Heart left ventricle (tissue), 16 donors: ENCODE data around the gene STAG1. TPM values are rescaled to one million over a fixed set of nuclear protein-coding genes. Genes with fewer than 3 reads are reported as not detected.

Experiments
- ATAC-seq, 4 donors: fragments of 200-7000 bp; cut with Tn5 transposase; one replicate each; pipeline ENCODE4 v1.9.1; 2020 to 2022; ENCODE audit warnings: moderate library complexity in 4 of 4, mild to moderate bottlenecking in 3 of 4, moderate number of reproducible peaks in 1 of 4
- DNase-seq, 5 donors: peaks; one replicate each; pipeline ENCODE4 v3.0.0-alpha.2; 2020
- H3K27ac ChIP-seq, 12 donors: fragments of 200-600 bp; sonication (generic) in 4 of 12; one replicate each; pipeline versions ENCODE4 v1.5.0 to v1.8.0; 2016 to 2022; ENCODE audit warnings: mild to moderate bottlenecking in 2 of 12
- H3K27me3 ChIP-seq, 9 donors: fragments of 200-600 bp; sonication (generic) in 2 of 9; one replicate each; pipeline versions ENCODE4 v1.5.1 to v1.8.0; 2016 to 2022; ENCODE audit warnings: mild to moderate bottlenecking in 3 of 9
- H3K36me3 ChIP-seq, 9 donors: fragments of 200-600 bp; sonication (generic) in 2 of 9; one replicate each; pipeline versions ENCODE4 v1.5.0 to v1.8.0; 2018 to 2022; ENCODE audit warnings: mild to moderate bottlenecking in 2 of 9
- H3K4me1 ChIP-seq, 12 donors: fragments of 200-600 bp; sonication (generic) in 4 of 12; one replicate each; pipeline versions ENCODE4 v1.5.0 to v1.8.0; 2016 to 2022; ENCODE audit warnings: mild to moderate bottlenecking in 3 of 12
- H3K4me3 ChIP-seq, 12 donors: fragments of 200-600 bp; sonication (generic) in 4 of 12; one replicate each; pipeline versions ENCODE4 v1.5.0 to v1.8.0; 2017 to 2022; ENCODE audit warnings: mild to moderate bottlenecking in 9 of 12, moderate library complexity in 4 of 12
- H3K9me3 ChIP-seq, 12 donors: fragments of 200-600 bp; sonication (generic) in 4 of 12; one replicate each; pipeline versions ENCODE4 v1.5.0 to v1.8.0; 2016 to 2022; ENCODE audit warnings: mild to moderate bottlenecking in 1 of 12
- POLR2A ChIP-seq, 2 donors: fragments of 450-650 bp; IDR thresholded peaks; one replicate each; pipeline ENCODE4 v1.6.1; 2017; ENCODE audit warnings: antibody characterized with exemption in 2 of 2, mild to moderate bottlenecking in 2 of 2, moderate library complexity in 2 of 2
- WGBS, 4 donors: extraction: QIAGEN DNeasy Blood & Tissue Kit in 2 of 4; methylation state at CpG; one replicate each; pipeline versions ENCODE4 v1.1.5 to v1.1.7; 2013 to 2018; 5-methylcytosine and 5-hydroxymethylcytosine counted together
- intact Hi-C, 10 donors: fragments of 100-400 bp; cut with DNase I; formaldehyde crosslinking; loops; one replicate each; pipeline versions ENCODE4 v1.11.1 to v1.14.2; 2022
- polyA plus RNA-seq, 2 donors: library from polyadenylated mRNA; stranded (reverse); fragments of 200-250 nt; gene quantifications; one replicate each; pipeline ENCODE4 v1.2.3, GENCODE V29; 2013
- total RNA-seq, 9 donors: library from RNA; depleted of rRNA in 2 of 9; stranded (reverse); fragments of >200 nt in 2 of 9; fragmentation: NEBNext Ultra II Directional in 3 of 9; extraction: Animal tissue kit (Norgen Biotek cat#: 25700) in 3 of 9; gene quantifications; one replicate each; pipeline versions ENCODE4 v1.1.0 to v1.2.4, GENCODE V29; 2016 to 2023
- TF ChIP-seq, protein P1 (sequence below), 12 donors: fragments of 200-600 bp; sonication (generic) in 4 of 12; IDR thresholded peaks; one replicate each; pipeline versions ENCODE4 v1.5.0 to v1.8.0; 2018 to 2022; ENCODE audit warnings: antibody characterized with exemption in 12 of 12, mild to moderate bottlenecking in 5 of 12
- donor health status: ischemic (EF 13 %, LVEDD 7.1; RV severe dilation, severe dysfunction).
- donor health status: healthy with polysubstance abuse.
- donor health status: DM: no; HTN: yes; CAD: no.
- donor health status: DM: no; HTN: no; CAD: no.
- donor health status: ischemic (EF 25% LVEDD 6.9; RV normal size, moderate dysfunction).
- donor health status: ischemic (EF 25% LVEDD 5.7; RV mildly dilated, moderate dysfunction).
- donor health status: healthy.
- donor health status: DM: yes; HTN: yes; CAD: no.
- donor health status: ischemic (EF 35%, LVEDD 5.7; RV mildly dilated, moderate dysfunction).
- donor health status: nonischemic (EF 11% LVEDD 7.7; RV severe dilation, severe dysfunction).
- donor health status: DM: yes; HTN: yes; CAD: no.
- donor health status: PGD.
- donor health status: ischemic (EF 29% LVEDD 5.4; RV normal size, mild dysfunction).
- donor health status: nonischemic (EF 23%, LVEDD 6.1; RV moderate dilation, normal function).

STAG1 gene
- total and polyA plus RNA-seq, 11 donors = 7.2 to 23.4 (median 19.8) TPM

DNA sequence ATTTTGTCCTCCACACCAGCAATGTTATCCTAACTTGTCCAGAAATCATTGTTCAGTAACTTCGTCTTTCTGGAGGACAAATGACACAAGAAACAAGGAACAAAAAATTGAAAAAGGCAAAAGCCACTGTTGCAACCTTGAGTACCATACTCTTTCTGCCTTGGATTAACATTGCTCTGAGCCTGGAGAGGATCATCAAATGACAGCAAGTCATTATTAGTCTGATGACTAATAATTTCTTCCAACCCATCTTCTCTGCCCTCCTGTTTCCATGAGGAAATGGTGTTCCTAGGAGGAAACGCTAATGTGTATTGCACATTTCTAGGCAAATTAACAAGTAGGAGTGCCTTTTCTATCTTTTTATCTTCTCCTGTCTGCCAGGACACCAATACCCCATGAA lies 348.1 kb downstream of the STAG1 start:
- peaks cover 0 to 38% (median 9%) of the 10 kb centered on the region in 9 donors for H3K36me3 ChIP-seq
- ATAC-seq (no peak), DNase-seq (no peak)
- WGBS, 4 donors = 74 to 82% (median 79%) methylated on average over 2 of the region's 2 CpGs
- H3K4me1 ChIP-seq = no peaks in the 10 kb centered on the region
- intact Hi-C loops = no loop called here
- no peaks in the 10 kb centered on the region for H3K9me3 ChIP-seq
- TF ChIP-seq, protein P1, sequence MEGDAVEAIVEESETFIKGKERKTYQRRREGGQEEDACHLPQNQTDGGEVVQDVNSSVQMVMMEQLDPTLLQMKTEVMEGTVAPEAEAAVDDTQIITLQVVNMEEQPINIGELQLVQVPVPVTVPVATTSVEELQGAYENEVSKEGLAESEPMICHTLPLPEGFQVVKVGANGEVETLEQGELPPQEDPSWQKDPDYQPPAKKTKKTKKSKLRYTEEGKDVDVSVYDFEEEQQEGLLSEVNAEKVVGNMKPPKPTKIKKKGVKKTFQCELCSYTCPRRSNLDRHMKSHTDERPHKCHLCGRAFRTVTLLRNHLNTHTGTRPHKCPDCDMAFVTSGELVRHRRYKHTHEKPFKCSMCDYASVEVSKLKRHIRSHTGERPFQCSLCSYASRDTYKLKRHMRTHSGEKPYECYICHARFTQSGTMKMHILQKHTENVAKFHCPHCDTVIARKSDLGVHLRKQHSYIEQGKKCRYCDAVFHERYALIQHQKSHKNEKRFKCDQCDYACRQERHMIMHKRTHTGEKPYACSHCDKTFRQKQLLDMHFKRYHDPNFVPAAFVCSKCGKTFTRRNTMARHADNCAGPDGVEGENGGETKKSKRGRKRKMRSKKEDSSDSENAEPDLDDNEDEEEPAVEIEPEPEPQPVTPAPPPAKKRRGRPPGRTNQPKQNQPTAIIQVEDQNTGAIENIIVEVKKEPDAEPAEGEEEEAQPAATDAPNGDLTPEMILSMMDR (IDR thresholded peaks at IDR 0.05) = no peak
- no peak for TF ChIP-seq POLR2A (IDR thresholded peaks at IDR 0.05)
- H3K27me3 ChIP-seq = no peaks in the 10 kb centered on the region
- no peak overlapping the region for H3K27ac ChIP-seq
- H3K4me3 ChIP-seq = no peak overlapping the region

DNA sequence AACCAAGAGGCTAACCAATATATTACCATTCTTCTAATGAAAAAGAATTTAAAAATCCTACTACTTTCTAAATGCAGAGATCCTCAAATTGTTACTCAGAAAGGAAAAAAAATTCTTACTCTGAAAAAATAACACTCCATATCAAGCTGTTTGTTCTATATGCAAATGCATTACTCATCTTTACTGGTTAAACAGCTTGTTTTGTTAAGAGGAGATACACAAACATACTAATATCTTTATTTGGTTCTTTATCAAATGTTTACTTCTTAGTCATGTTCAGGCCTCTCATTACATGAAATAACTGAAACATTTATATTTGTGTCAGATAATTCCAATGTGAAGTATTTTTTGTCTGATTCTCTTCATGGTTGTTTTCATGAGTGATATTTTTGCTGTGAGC lies 355.3 kb downstream of the STAG1 start:
- intact Hi-C loops = loop anchor here in 6 of 10 donors (10.0 kb wide), 2 partner anchors 322 to 618 kb away; no protein-coding TSS in a partner anchor
- Histone ChIP-seq H3K4me3 (no peak overlapping the region), H3K9me3 (no peaks in the 10 kb centered on the region), H3K36me3 (peaks cover 0 to 35% (median 17%) of the 10 kb centered on the region in 9 donors), H3K4me1 (peaks cover 0 to under 1% (median 0%) of the 10 kb centered on the region in 12 donors), H3K27me3 (no peaks in the 10 kb centered on the region), H3K27ac (no peak overlapping the region)
- ATAC-seq (no peak), DNase-seq (no peak)
- TF ChIP-seq POLR2A (IDR thresholded peaks at IDR 0.05) = no peak
- TF ChIP-seq, protein P1 (IDR thresholded peaks at IDR 0.05) = no peak

DNA sequence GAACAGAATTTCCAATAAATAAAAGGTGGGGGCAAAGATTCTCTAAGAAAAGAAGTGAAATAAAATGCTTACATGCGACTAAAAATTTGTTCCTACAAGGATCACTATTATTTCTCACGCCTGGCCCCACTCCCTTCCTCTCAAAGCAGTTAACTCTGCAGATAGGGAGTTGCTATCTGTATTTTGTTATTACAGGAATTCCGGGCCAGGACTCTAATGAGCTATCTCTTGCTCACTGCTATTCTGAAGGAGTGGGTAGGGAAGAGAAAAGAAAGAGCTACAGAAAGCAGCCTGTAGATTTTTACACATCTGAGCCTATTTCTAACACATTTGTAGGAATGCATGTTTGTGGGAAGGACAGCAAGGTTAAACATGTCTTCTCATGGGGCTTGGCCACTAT lies 361.6 kb downstream of the STAG1 start:
- no peaks in the 10 kb centered on the region for H3K27me3 ChIP-seq
- intact Hi-C loops = loop anchor here (2.0 to 10.0 kb wide), 7 partner anchors 316 to 624 kb away; partner anchors contain the start of gene STAG1 (in 6 of the 10)
- H3K4me1 ChIP-seq = peaks cover 0 to 9% (median 0%) of the 10 kb centered on the region in 12 donors
- ATAC-seq = peak in 2 of 4 donors; percentile 63 to 64
- H3K36me3 ChIP-seq = peaks cover 0 to 3% (median 0%) of the 10 kb centered on the region in 9 donors
- TF ChIP-seq, protein P1 (IDR thresholded peaks at IDR 0.05) = no peak
- no peak for TF ChIP-seq POLR2A (IDR thresholded peaks at IDR 0.05)
- no peak overlapping the region for H3K4me3 ChIP-seq
- no peaks in the 10 kb centered on the region for H3K9me3 ChIP-seq
- no peak for DNase-seq
- H3K27ac ChIP-seq = peak overlapping the region in 1 of 12 donors; percentile 17
- 35 to 49% (median 37%) methylated on average over 3 of the region's 3 CpGs for WGBS, 4 donors

DNA sequence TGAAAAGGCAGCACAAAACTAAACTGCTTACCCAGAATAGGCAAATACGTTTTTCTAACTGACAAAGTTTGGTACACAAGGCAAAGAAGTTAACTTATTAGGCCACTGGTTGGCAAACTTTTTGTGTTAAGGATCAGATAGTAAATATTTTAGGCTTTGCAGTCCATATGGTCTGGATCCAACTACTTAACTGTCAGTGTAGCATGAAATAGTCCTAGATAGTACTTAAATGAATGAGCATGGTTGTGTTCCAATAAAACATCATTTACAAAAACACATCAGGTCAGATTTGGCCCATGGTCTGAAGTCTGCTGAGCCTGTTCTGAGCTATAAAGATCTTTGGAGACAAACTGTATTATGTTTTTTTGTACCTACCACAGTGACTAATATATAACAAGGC lies 365.1 kb downstream of the STAG1 start:
- peaks cover 0 to 3% (median 0%) of the 10 kb centered on the region in 9 donors for H3K36me3 ChIP-seq
- WGBS, 4 donors = 66 to 93% (median 77%) methylated on average over 1 of the region's 1 CpG
- no peak overlapping the region for H3K4me3 ChIP-seq
- H3K27ac ChIP-seq = no peak overlapping the region
- no peaks in the 10 kb centered on the region for H3K27me3 ChIP-seq
- intact Hi-C loops = no loop called here
- ATAC-seq (no peak), DNase-seq (no peak)
- TF ChIP-seq POLR2A (IDR thresholded peaks at IDR 0.05) = no peak
- TF ChIP-seq, protein P1 (IDR thresholded peaks at IDR 0.05) = no peak
- no peaks in the 10 kb centered on the region for H3K9me3 ChIP-seq
- H3K4me1 ChIP-seq = peaks cover 0 to 9% (median 0%) of the 10 kb centered on the region in 12 donors
